Measurements from ENCODE around the gene DIP2B. TPM values are rescaled to one million over a fixed set of nuclear protein-coding genes. Genes with fewer than 3 reads are reported as not detected.

DIP2B gene
- total RNA-seq, 1 donor from 2014 or later, result 32.3 TPM

DNA sequence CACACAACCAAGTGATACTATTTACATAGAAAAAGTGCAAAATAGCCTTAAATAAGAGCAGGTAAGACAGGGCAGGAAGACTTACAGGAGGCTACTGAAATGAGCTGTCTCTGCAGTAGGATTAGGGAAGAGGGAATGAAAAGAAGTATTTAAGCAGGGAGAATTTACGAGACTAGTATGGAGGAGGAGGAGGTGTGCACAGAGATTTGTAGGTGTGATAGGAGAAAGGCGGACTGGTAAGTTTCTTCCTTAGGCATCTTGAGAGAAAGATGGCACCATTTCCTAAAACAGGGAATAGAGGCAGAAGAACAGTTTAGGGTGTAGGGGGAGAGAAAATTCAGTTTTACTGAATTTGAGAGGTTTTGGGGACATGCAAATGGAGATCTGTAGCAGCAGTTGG lies 25.7 kb downstream of the DIP2B start:
- TF ChIP-seq, protein P1, sequence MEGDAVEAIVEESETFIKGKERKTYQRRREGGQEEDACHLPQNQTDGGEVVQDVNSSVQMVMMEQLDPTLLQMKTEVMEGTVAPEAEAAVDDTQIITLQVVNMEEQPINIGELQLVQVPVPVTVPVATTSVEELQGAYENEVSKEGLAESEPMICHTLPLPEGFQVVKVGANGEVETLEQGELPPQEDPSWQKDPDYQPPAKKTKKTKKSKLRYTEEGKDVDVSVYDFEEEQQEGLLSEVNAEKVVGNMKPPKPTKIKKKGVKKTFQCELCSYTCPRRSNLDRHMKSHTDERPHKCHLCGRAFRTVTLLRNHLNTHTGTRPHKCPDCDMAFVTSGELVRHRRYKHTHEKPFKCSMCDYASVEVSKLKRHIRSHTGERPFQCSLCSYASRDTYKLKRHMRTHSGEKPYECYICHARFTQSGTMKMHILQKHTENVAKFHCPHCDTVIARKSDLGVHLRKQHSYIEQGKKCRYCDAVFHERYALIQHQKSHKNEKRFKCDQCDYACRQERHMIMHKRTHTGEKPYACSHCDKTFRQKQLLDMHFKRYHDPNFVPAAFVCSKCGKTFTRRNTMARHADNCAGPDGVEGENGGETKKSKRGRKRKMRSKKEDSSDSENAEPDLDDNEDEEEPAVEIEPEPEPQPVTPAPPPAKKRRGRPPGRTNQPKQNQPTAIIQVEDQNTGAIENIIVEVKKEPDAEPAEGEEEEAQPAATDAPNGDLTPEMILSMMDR (IDR thresholded peaks at IDR 0.05), result no peak
- ChIA-PET POLR2A (interaction anchor here (0.9 kb wide), 1 partner anchor 12 kb away, joined by 3 read pairs; no protein-coding TSS in a partner anchor), CTCF (no interaction called here)
- no peak for DNase-seq
- Mint-ChIP-seq H3K36me3 (ENCODE audit: low read depth) (peaks cover 10% of the 10 kb centered on the region), H3K27me3 (no peaks in the 10 kb centered on the region), H3K9me3 (no peaks in the 10 kb centered on the region), H3K4me3 (no peak overlapping the region), H3K27ac (no peak overlapping the region), H3K4me1 (peaks cover 44% of the 10 kb centered on the region)
- intact Hi-C loops (cut with micrococcal nuclease), result no loop called here
- no peak for ATAC-seq (ENCODE audit: low read depth)

DNA sequence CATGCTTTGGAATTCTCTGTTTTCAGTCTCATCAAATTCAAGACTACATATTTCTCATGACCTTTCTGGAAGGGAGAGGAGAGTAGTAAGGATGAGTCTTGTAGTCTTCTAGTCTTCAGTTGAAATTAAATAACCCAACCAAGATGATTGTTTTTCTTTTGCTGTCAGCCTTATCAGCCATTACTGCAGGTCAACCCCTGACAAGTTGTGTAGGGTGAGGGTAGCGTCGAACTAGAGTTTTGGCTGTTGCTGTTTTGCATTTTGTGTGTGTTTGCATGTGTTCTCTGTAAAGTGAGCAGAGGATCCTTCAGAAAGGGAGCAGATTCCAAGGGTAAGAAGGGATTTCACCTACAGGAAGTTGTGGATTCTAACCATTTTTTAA lies 28.4 kb downstream of the DIP2B start:
- POLR2A ChIA-PET, result interaction anchor here (1.0 to 1.3 kb wide), 2 partner anchors 9 to 13 kb away, joined by 3 to 13 read pairs; no protein-coding TSS in a partner anchor
- intact Hi-C loops (cut with micrococcal nuclease), result loop anchor here (2.0 kb wide), 2 partner anchors 14 kb away; no protein-coding TSS in a partner anchor

DNA sequence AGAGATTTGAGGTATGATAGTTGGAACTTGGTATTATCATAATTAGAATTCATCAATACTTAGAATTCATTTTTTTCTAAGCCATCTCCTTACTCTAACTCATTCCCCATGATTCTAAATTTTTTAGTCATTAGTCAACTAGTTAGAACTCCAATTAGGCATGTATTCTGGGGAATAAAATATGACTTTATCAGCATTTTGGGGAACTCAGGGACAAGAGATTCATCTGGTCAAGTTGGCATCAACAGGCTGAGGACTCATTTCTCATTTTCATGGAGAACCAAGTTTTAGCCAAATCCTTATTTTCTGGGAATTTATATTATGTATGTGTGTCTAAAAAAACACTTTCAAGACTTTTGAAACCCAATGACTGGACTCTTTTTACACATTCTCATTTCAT lies 29.2 kb downstream of the DIP2B start:
- no peaks in the 10 kb centered on the region for H3K9me3 Mint-ChIP-seq
- DNase-seq (no peak), ATAC-seq (ENCODE audit: low read depth) (no peak)
- peaks cover 34% of the 10 kb centered on the region for H3K4me1 Mint-ChIP-seq
- CTCF ChIA-PET, result no interaction called here
- H3K27me3 Mint-ChIP-seq, result no peaks in the 10 kb centered on the region
- H3K36me3 Mint-ChIP-seq (ENCODE audit: low read depth), result peaks cover 15% of the 10 kb centered on the region
- no peak overlapping the region for H3K27ac Mint-ChIP-seq
- no peak overlapping the region for H3K4me3 Mint-ChIP-seq
- TF ChIP-seq, protein P1 (IDR thresholded peaks at IDR 0.05), result no peak
- intact Hi-C loops (cut with micrococcal nuclease), result loop anchor here (2.0 kb wide), 2 partner anchors 13 to 15 kb away; no protein-coding TSS in a partner anchor
- POLR2A ChIA-PET, result interaction anchor here (1.4 to 1.8 kb wide), 2 partner anchors 13 to 29 kb away, joined by 3 to 5 read pairs; partner anchors contain the start of gene DIP2B

More for the DNA sequence above, 28.4 kb downstream of the DIP2B start:
- peaks cover 37% of the 10 kb centered on the region for H3K4me1 Mint-ChIP-seq
- no peak for ATAC-seq (ENCODE audit: low read depth)
- CTCF ChIA-PET, result no interaction called here
- no peaks in the 10 kb centered on the region for H3K27me3 Mint-ChIP-seq
- no peak for DNase-seq
- H3K27ac Mint-ChIP-seq, result no peak overlapping the region
- no peak overlapping the region for H3K4me3 Mint-ChIP-seq
- TF ChIP-seq, protein P1 (IDR thresholded peaks at IDR 0.05), result no peak
- H3K9me3 Mint-ChIP-seq, result no peaks in the 10 kb centered on the region
- peaks cover 13% of the 10 kb centered on the region for H3K36me3 Mint-ChIP-seq (ENCODE audit: low read depth)

DNA sequence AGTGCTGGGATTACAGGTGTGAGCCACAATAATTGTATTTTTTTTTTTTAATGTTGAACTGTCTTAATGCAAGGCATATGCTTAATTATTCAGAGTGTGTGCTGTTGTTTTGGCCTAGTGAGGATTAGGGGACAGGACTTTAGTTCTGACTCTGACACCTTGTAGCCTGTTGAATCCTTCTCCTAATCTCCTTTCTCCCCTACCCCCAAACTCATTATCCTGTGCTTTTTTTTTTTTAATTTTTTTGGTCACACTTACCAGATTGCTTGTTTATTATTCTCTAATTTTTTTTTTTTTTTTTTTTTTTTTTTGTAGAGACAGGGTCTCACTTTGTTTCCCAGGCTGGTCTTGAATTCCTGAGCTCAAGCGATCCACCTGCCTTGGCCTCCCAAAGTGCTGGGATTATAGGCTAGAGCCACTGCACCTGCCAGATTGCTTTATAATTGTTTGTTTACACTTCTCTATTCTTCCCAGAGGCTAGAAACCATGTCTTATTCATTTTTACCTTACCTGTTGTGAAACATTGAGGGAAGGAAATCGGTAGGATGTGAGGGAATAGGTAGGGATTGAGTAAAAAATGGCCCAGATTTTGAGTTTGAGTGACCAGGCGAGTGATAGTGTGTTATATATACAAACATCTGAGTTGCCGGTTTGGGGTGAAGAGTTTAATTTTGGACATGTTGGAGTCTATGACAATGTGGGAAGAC lies 32.2 kb downstream of the DIP2B start:
- intact Hi-C loops (cut with micrococcal nuclease), result no loop called here
- H3K27ac Mint-ChIP-seq, result no peak overlapping the region
- H3K4me1 Mint-ChIP-seq, result peaks cover 34% of the 10 kb centered on the region
- TF ChIP-seq, protein P1 (IDR thresholded peaks at IDR 0.05), result no peak
- no peak overlapping the region for H3K4me3 Mint-ChIP-seq
- DNase-seq (no peak), ATAC-seq (ENCODE audit: low read depth) (no peak)
- H3K36me3 Mint-ChIP-seq (ENCODE audit: low read depth), result peaks cover 16% of the 10 kb centered on the region
- CTCF ChIA-PET, result interaction anchor here (0.8 to 1.0 kb wide), 2 partner anchors 32 to 101 kb away, joined by 3 read pairs; partner anchors contain the start of gene DIP2B
- no peaks in the 10 kb centered on the region for H3K27me3 Mint-ChIP-seq
- POLR2A ChIA-PET, result no interaction called here
- H3K9me3 Mint-ChIP-seq, result no peaks in the 10 kb centered on the region

DNA sequence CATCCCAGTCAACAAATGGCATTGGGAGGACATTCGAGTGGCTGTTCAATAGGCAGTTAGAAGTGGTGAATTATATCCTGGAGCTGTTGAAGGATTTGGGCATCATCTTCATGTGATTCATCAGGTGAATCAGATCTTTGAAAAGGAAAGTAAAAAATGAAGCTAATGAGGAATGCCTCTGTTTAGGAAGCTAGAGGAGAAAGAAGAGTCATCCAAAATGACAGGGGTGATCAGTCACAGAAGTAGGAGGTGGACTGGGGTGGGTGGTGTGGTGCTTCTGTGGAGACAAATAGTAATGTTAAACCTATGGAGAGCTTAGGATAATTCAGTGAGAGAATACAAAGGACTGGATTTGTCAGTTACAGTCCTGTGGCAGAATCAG lies 32.7 kb downstream of the DIP2B start:
- DNase-seq (no peak), ATAC-seq (ENCODE audit: low read depth) (no peak)
- Mint-ChIP-seq H3K9me3 (no peaks in the 10 kb centered on the region), H3K4me1 (peaks cover 38% of the 10 kb centered on the region), H3K4me3 (no peak overlapping the region), H3K36me3 (ENCODE audit: low read depth) (peaks cover 16% of the 10 kb centered on the region), H3K27me3 (no peaks in the 10 kb centered on the region), H3K27ac (peak overlapping the region; percentile 7)
- CTCF ChIA-PET, result interaction anchor here (0.8 to 1.0 kb wide), 2 partner anchors 33 to 101 kb away, joined by 3 read pairs; partner anchors contain the start of gene DIP2B
- TF ChIP-seq, protein P1 (IDR thresholded peaks at IDR 0.05), result no peak
- intact Hi-C loops (cut with micrococcal nuclease), result no loop called here
- POLR2A ChIA-PET, result interaction anchor here (0.6 to 1.1 kb wide), 3 partner anchors 12 to 63 kb away, joined by 4 to 8 read pairs (median 5); no protein-coding TSS in a partner anchor

Measured in activated B cell treated with CpG ODN at 0.5 μM for 24 hours (primary cell).